K562 (cell line): ENCODE measurements around the gene FAM53A. TPM values are rescaled to one million over a fixed set of nuclear protein-coding genes. Genes with fewer than 3 reads are reported as not detected.

Experiments
- ATAC-seq: fragments of 200-7000 bp; cut with Tn5 transposase; 3 replicates; pipeline ENCODE4 v1.9.1; 2020; ENCODE audit warnings: moderate library complexity
- BruUV-seq: library from RNA; stranded (reverse); fragments of 400-500 nt; replicated peaks from 2 replicates; lab custom pipeline; 2021; lab: Mats Ljungman, UMichigan
- CTCF ChIA-PET: fragments of 300-600 bp; formaldehyde crosslinking; extraction: SDS; loops from one replicate; lab custom pipeline; 2021; ENCODE audit warnings: low intra/inter-chr PET ratio; lab: Yijun Ruan, JAX
- POLR2A ChIA-PET: fragments of 300-600, 350-650 bp; sonication (Branson Sonifier 250); formaldehyde crosslinking; extraction: SDS; loops from one replicate; lab custom pipeline; 2021; ENCODE audit warnings: antibody characterized with exemption, inconsistent platforms; lab: Yijun Ruan, JAX
- DNase-seq, 4 experiments: peaks; one replicate each; pipeline versions ENCODE4 v3.0.0 to v3.0.0-alpha.2; 2011 to 2018; ENCODE audit warnings: low spot score in 3 of 4, mixed read lengths in 3 of 4; ENCODE audit errors: extremely low read depth in 1 of 4
- FAIRE-seq: peaks from 2 replicates; lab custom pipeline; 2011; peaks lifted over from hg19 to GRCh38; lab: Jason Lieb, UNC
- H2AFZ ChIP-seq: 2 replicates; pipeline ENCODE4 v1.6.0; 2011; ENCODE audit warnings: low read depth, low read length, control low read depth, inconsistent platforms
- H3K27ac ChIP-seq: fragments of 200-600 bp; 3 replicates; pipeline ENCODE4 v1.8.0; 2011; ENCODE audit warnings: low read depth, mild to moderate bottlenecking, control low read depth, inconsistent platforms, low read length, moderate library complexity, mixed read lengths; ENCODE audit errors: extremely low read depth
- H3K27me3 ChIP-seq, 2 experiments: fragments of 300-600 bp in 1 of 2; 2 replicates in 1 of 2; 3 replicates in 1 of 2; pipeline versions ENCODE4 v1.6.0 to v1.8.0; 2011; ENCODE audit warnings: inconsistent platforms in 2 of 2, low read length in 2 of 2, mild to moderate bottlenecking in 1 of 2, mixed read lengths in 1 of 2, moderate library complexity in 1 of 2; ENCODE audit not compliant: control insufficient read depth in 2 of 2, insufficient read depth in 2 of 2
- H3K36me3 ChIP-seq: fragments of 300-600 bp; 3 replicates; pipeline ENCODE4 v1.8.0; 2011; ENCODE audit warnings: mild to moderate bottlenecking, low read length, inconsistent platforms; ENCODE audit not compliant: control insufficient read depth, insufficient read depth
- H3K4me1 ChIP-seq, 2 experiments: fragments of 200-600 bp in 1 of 2; replicated peaks in 1 of 2; 2 replicates in 1 of 2; 3 replicates in 1 of 2; pipeline versions ENCODE4 v1.5.1 to v1.8.0; 2011; ENCODE audit warnings: inconsistent platforms in 2 of 2, low read length in 2 of 2, mild to moderate bottlenecking in 1 of 2, mixed read lengths in 1 of 2, moderate library complexity in 1 of 2; ENCODE audit not compliant: control insufficient read depth in 2 of 2, insufficient read depth in 2 of 2
- H3K4me2 ChIP-seq: 2 replicates; pipeline ENCODE4 v1.6.1; 2011; ENCODE audit warnings: low read length, control low read depth, inconsistent platforms, mixed read lengths; ENCODE audit not compliant: insufficient read depth
- H3K4me3 ChIP-seq: fragments of 200-600 bp; sonication (generic), shearing (Covaris generic); 2 replicates; pipeline ENCODE4 v1.5.1; 2016; ENCODE audit warnings: control low read depth, inconsistent platforms
- H3K79me2 ChIP-seq: fragments of 200-600 bp; 3 replicates; pipeline ENCODE4 v1.8.0; 2011; ENCODE audit warnings: low read length, inconsistent platforms; ENCODE audit not compliant: control insufficient read depth, insufficient read depth
- H3K9ac ChIP-seq, 2 experiments: 2 replicates each; pipeline versions ENCODE4 v1.6.0 to v1.6.1; 2011; ENCODE audit warnings: low read depth in 2 of 2, low read length in 2 of 2, control low read depth in 1 of 2, inconsistent platforms in 1 of 2, mild to moderate bottlenecking in 1 of 2, mixed read lengths in 1 of 2; ENCODE audit not compliant: insufficient read depth in 1 of 2
- H3K9me1 ChIP-seq: one replicate; pipeline ENCODE4 v1.6.0; 2011; ENCODE audit warnings: inconsistent platforms, mild to moderate bottlenecking, low read length, moderate library complexity; ENCODE audit not compliant: control insufficient read depth, insufficient read depth
- H3K9me3 ChIP-seq: replicated peaks from 2 replicates; pipeline ENCODE4 v1.5.1; 2011; ENCODE audit warnings: low read depth, low read length, inconsistent platforms; ENCODE audit not compliant: control insufficient read depth, insufficient read depth
- H4K20me1 ChIP-seq: replicated peaks from 2 replicates; pipeline ENCODE4 v1.6.1; 2011; ENCODE audit warnings: low read length, inconsistent platforms, mixed read lengths; ENCODE audit not compliant: control insufficient read depth, insufficient read depth
- CC2D1A ChIP-seq: fragments of 450-650 bp; IDR thresholded peaks from 2 replicates; pipeline ENCODE4 v1.6.1; 2017; ENCODE audit warnings: mild to moderate bottlenecking
- CHD4 ChIP-seq: fragments of 200-600 bp; sonication (generic); IDR thresholded peaks from 3 replicates; pipeline ENCODE4 v1.6.1; 2012; ENCODE audit warnings: low read depth, mild to moderate bottlenecking, mixed read lengths, low read length, inconsistent platforms; ENCODE audit not compliant: insufficient read depth, insufficient replicate concordance, poor library complexity, severe bottlenecking
- CREB3L1 ChIP-seq: fragments of 450-650 bp; IDR thresholded peaks from 2 replicates; pipeline ENCODE4 v1.6.1; 2014; ENCODE audit warnings: low read depth, mild to moderate bottlenecking, moderate library complexity, borderline replicate concordance
- ILK ChIP-seq: fragments of 450-650 bp; IDR thresholded peaks from 2 replicates; pipeline ENCODE4 v1.6.1; 2016; ENCODE audit warnings: missing genetic modification characterization, low read depth, mild to moderate bottlenecking, missing compliant biosample characterization, moderate library complexity, borderline replicate concordance
- MCM5 ChIP-seq: fragments of 450-650 bp; IDR thresholded peaks from 2 replicates; pipeline ENCODE4 v1.6.1; 2016; ENCODE audit warnings: low read depth
- MITF ChIP-seq: IDR thresholded peaks from 2 replicates; pipeline ENCODE4 v1.6.1; 2014; ENCODE audit warnings: antibody characterized with exemption
- PHB ChIP-seq: fragments of 250-450 bp; sonication (Bioruptor Pico); IDR thresholded peaks from 2 replicates; pipeline ENCODE4 v1.5.0; 2021
- RBM34 ChIP-seq: fragments of 200-400 bp; formaldehyde crosslinking; IDR thresholded peaks from 2 replicates; pipeline ENCODE4 v1.6.1; 2018; ENCODE audit warnings: low read length, borderline replicate concordance; ENCODE audit not compliant: insufficient read depth
- ZNF212 ChIP-seq: fragments of 450-650 bp; formaldehyde crosslinking; IDR thresholded peaks from 2 replicates; pipeline ENCODE4 v1.4.0; 2020; ENCODE audit warnings: mild to moderate bottlenecking
- ZNF780A ChIP-seq: fragments of 250-450 bp; sonication (Bioruptor Pico); IDR thresholded peaks from 2 replicates; pipeline ENCODE4 v1.5.0; 2021; ENCODE audit warnings: mild to moderate bottlenecking
- WGBS: fragments of 100-300 bp; shearing (Covaris generic); methylation state at CpG from one replicate; pipeline ENCODE4 v1.1.6; 2016; ENCODE audit warnings: low coverage, mixed read lengths; ENCODE audit not compliant: insufficient coverage; ENCODE audit errors: missing lambda C conversion rate; 5-methylcytosine and 5-hydroxymethylcytosine counted together
- in situ Hi-C: fragments of 300-500 bp; cut with MboI; formaldehyde crosslinking; loops from 4 replicates; pipeline ENCODE4 v1.15.0; 2018; ENCODE audit warnings: inconsistent platforms, mixed read lengths
- intact Hi-C: fragments of 100-400 bp; cut with micrococcal nuclease; formaldehyde crosslinking; loops from 2 replicates; pipeline ENCODE4 v1.14.2; 2022
- polyA plus RNA-seq, 8 experiments: library from polyadenylated mRNA; depleted of rRNA in 4 of 8; stranded (reverse) in 5 of 8; unstranded in 3 of 8; fragments of >200 nt; fragmentation: Nextera tagmentation in 2 of 8; fragmentation: Illumina TruSeq in 1 of 8; extraction: Ambion mirVana in 2 of 8; extraction: Trizol in 1 of 8; gene quantifications; 2 replicates each; pipeline versions ENCODE4 v1.2.1 to v1.2.3, GENCODE V29; 2011 to 2014; ENCODE audit warnings: inconsistent platforms in 1 of 8, missing spikeins in 1 of 8
- total RNA-seq, 7 experiments: library from RNA; depleted of rRNA in 6 of 7; stranded (reverse); fragments of >200 nt in 6 of 7; fragmentation: Illumina TruSeq in 2 of 7; extraction: Trizol in 2 of 7; gene quantifications; 2 replicates each; pipeline versions ENCODE4 v1.2.1 to v1.2.3, GENCODE V29; 2011 to 2021; ENCODE audit warnings: low replicate concordance in 1 of 7

The FAM53A gene
- total and polyA plus RNA-seq, 9 of the 15 experiments (the other 6 are each of a cell fraction or from before 2014, with no cell fraction given) = 0.53 to 2.7 (median 1.4) TPM; not detected in 2

- Histone ChIP-seq H3K9me3 (no peaks in the 10 kb centered on the region; the same call in 1 of the 2 replicates), H2AFZ (no peak overlapping the region), H3K4me3 (no peak overlapping the region), H3K9ac (no peak overlapping the region; a peak in 1 of 4 replicates), H3K79me2 (no peaks in the 10 kb centered on the region), H3K9me1 (no peaks in the 10 kb centered on the region), H3K27me3 (peaks cover 33 to 47% of the 10 kb centered on the region in 2 experiments), H3K4me1 (peaks cover 0 to 34% of the 10 kb centered on the region in 2 experiments; a peak in 3 of 5 replicates), H4K20me1 (0 out of 2 replicates have a peak, but pooled peaks cover 6% of the 10 kb centered on the region), H3K27ac (no peak overlapping the region), H3K36me3 (no peaks in the 10 kb centered on the region), H3K4me2 (no peak overlapping the region)
- ChIA-PET CTCF (no interaction called here), POLR2A (no interaction called here)
- DNase-seq (no peak), ATAC-seq (no peak), FAIRE-seq (no peak)
- in situ Hi-C loops = loop anchor here (10.0 kb wide), 1 partner anchor 488 kb away; no protein-coding TSS in a partner anchor
- 4% methylated on average over 12 of the region's 17 CpGs for WGBS
- TF ChIP-seq PHB (CRISPR knock-in tag) (no peak), CC2D1A (no peak), ILK (tag) (no peak), MCM5 (no peak), CREB3L1 (no peak), MITF (no peak), ZNF780A (CRISPR knock-in tag) (no peak), CHD4 (no peak), RBM34 (no peak), ZNF212 (CRISPR knock-in tag) (no peak)
- intact Hi-C loops = no loop called here
- BruUV-seq = no TSS peak
These were observed 61.2 kb downstream of the FAM53A start for GRCh38 chr4:1622956-1623355.
